Measurements from ENCODE around the gene ANKDD1B.
"Not testable (repeated sequence)": the region's sequence is repeated elsewhere in the genome, so short reads cannot be mapped to it uniquely, and the experiment has no call there.

The ANKDD1B gene
- 0.78 to 1.6 (median 1.2) reads per million in 4 experiments for total RNA-seq

GRCh38 chr5:75611311-75612225, at the start of gene ANKDD1B:
TSS of gene ANKDD1B (plus strand) at chr5:75611453. CDS start at chr5:75611635, 182 bp downstream.
- DNase-seq = no peak

- DNase-seq = not testable (repeated sequence)
These were observed 45.1 kb upstream of the ANKDD1B start for GRCh38 chr5:75565991-75566709.

GRCh38 chr5:75566710-75567309, 44.4 kb upstream of the ANKDD1B start:
- DNase-seq = no peak

GRCh38 chr5:75567710-75568109, 43.5 kb upstream of the ANKDD1B start:
- no peak for DNase-seq

DNA sequence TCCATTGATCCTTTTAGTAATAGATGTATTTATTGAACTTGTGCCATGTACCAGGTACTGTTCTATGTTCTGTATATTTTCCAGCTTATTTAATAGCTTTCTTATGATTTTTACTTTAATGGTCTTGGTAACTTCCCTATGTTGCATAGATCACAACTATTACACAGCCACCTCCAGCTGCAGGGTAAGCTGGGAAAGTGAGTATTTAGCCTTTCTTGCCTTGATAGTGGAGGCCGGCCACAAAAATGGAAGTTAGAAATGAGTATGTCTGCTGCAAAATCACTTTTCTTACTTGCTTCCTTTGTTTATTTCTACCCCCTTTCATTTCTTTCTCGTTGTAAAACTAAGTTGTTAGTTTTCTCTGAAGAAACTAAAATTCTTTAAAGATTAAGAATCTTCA, 43.1 kb upstream of the ANKDD1B start:
- DNase-seq = no peak

DNA sequence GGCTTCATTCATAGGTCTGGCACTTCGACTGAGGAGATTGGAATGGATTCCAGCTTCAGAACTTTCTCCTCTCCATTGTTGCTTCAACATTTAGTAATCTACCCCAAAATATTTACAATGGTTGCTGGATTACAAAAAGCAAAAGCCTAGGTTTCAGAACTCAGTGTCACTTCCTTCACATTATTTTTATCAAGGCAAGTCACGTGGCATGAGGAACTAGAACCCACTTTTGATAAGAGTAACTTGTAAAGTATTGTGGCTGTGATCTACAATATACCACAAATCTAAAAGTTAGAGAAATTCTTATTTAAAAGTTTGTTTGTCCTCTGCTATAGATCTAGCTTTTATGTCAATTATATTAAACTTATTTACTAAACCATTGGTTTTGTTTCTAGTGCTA, 39.7 kb upstream of the ANKDD1B start:
- DNase-seq = no peak

DNA sequence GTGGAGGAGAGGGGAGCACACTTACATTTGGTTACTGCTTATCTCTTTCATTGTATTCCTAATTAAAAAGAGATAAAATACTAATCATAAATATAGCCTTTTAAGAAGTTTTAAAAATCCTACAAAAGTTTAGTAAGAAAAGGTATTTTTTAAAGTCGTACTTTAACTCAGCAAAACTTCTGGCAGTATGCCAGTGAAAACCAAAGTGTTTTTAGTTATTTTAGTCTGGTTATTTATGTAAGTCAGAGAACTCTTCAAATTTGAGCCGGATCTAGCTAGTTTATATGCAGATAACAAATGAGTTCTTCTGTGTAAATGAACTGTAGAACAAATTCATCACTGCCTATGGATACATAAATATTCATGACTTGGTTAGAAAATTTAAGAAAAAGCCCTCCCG, 36.5 kb upstream of the ANKDD1B start:
- DNase-seq = no peak

DNA sequence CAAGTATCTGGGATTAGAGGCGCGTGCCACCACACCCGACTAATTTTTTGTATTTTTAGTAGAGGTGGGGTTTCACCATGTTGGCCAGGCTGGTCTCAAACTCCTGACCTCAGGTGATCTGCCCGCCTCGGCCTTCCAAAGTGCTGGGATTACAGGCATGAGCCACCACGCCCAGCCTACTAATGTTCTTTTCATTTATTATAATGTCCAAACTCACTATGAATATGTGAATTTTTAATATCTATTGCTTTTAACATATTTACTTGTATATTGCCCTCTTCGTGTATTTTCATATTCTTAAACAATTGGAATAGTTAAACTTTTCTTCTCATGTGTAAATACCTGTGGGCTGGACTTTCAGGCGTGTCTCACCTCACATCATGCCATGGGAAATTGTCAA, 33.0 kb upstream of the ANKDD1B start:
- DNase-seq = not testable (repeated sequence)

- DNase-seq = no peak
These were observed 26.6 kb upstream of the ANKDD1B start for GRCh38 chr5:75584641-75585040.

- no peak for DNase-seq
These were observed 22.6 kb upstream of the ANKDD1B start for GRCh38 chr5:75588666-75589065.

DNA sequence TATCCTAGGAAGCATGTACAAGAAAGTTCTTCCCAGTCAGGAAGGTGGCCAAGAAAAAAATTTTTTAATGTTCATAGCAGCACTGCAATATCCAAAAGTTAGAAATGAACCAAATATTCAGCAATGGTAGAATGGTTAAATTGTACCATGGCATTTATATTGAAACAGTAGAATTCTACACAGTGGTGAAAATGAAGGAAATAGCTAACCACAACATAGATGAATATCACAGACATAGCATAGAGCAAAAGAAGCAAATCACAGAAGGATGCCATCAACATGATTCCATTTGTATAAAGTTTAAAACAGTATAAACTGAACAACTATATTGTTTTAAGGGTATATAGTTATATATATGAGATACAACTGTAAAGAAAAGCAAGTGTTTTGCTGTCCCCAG, 10.7 kb upstream of the ANKDD1B start:
- DNase-seq = no peak

- DNase-seq = no peak
These were observed 9.7 kb upstream of the ANKDD1B start for GRCh38 chr5:75601567-75601966.

- DNase-seq = no peak
These were observed 9.3 kb upstream of the ANKDD1B start for GRCh38 chr5:75601996-75602395.

DNA sequence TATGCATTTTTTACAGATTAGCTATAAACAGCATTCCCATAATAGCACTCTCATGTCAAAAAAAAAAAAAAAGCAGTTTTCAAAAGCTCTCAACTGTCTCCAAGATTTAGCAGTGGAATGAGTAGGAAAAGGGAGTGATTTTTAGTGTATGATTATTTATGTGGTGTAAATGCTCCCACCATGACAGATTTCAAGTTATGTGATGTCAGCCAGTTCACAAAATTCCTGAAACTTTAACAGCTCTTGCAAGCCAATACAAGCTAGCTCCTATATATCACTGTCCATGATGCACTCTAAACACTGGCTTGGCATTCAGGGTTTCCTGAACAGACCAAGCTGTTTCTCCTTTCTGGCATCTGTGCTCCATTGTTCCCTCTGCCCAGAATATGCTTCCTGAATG, 7.9 kb upstream of the ANKDD1B start:
- DNase-seq = no peak

DNA sequence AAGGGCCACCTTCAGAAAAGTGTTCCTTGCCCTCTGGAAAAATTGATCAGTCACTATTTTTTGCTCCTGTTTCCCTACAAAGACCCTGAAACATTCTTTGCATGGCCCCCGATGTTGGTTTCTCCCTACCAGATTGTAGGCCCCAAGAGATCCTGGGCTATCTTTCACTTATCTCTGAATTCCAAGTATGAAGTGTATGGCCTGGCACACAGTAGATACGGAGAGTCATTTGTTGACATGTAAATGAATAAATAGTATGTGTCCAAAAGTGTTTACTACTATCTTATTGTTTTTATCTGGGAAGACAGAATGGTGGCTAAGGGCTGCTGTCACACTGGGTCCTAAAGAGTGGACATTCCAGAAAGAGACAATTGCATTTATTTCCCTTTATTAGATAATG, 7.4 kb upstream of the ANKDD1B start:
- no peak for DNase-seq

GRCh38 chr5:75607341-75607740, 3.9 kb upstream of the ANKDD1B start:
- DNase-seq = not testable (repeated sequence)

GRCh38 chr5:75608870-75609269, 2.4 kb upstream of the ANKDD1B start:
- DNase-seq = no peak

DNA sequence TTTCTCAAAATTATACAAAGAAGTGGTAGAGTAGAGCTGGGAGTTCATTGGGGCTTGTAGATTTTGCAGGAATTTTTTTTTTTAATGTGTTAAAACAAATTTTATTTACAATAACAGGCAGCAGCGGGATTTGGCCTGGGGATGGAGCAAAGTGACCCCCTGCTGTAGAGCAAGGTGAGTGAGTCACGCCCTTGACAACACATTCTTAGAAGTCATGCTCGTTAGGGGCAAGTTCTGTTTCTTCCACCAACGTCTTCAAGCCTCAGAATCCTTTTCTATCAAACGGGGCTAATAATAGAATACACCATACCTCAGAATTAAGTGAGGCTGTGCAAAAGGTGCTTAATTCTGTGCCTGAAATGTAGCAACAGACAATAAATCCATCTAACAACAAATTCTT, 1.1 kb upstream of the ANKDD1B start:
- DNase-seq = no peak

DNA sequence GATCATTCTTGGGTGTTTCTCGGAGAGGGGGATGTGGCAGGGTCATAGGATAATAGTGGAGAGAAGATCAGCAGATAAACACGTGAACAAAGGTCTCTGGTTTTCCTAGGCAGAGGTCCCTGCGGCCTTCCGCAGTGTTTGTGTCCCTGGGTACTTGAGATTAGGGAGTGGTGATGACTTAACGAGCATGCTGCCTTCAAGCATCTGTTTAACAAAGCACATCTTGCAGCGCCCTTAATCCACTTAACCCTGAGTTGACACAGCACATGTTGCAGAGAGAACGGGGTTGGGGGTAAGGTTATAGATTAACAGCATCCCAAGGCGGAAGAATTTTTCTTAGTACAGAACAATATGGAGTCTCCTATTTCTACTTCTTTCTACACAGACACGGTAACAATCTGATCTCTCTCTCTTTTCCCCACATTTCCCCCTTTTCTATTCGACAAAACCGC, 368 bp upstream of the ANKDD1B start:
- DNase-seq = not testable (repeated sequence)

DNA sequence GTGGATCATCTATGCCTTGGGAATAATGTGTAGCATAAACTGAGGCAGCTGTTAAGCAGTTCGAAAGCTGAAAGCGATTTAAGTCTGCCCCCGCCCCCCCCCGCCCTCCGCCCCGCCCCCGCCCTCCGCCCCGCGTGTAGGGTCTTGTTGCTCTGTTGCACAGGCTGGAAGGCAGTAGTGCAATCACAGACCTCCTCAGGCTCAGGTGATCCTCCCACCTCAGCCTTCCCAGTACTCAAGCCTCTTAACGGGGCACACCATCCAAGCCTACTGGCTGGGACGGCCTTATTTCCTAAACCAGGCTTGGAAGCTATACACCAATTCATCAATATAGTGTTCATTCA, 945 bp downstream of the ANKDD1B start:
- DNase-seq = no peak

DNA sequence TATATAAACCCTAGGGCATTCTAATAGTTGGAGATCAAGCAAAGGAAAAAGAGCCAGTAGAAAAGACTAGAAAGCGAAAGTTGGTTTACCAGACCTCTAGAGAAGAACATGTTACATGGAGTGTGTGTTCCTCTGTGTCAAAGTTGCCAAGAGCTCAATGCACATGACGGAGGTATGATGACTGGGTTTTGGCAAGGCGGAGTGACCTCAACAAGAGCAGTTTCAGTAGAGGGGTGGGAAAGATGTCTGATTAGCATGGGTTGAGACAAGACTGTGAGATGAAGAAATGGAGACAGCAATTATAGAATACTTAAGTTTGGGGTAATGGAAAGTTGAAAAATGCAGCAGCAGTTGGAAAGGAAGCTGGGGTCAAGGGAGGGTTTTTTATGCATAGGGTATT, 1.6 kb downstream of the ANKDD1B start:
- no peak for DNase-seq

- DNase-seq = no peak
These were observed 2.9 kb downstream of the ANKDD1B start for GRCh38 chr5:75614176-75614575.

GRCh38 chr5:75616371-75616881, 5.2 kb downstream of the ANKDD1B start:
- DNase-seq = no peak
